Measurements from ENCODE around the gene GLG1.
"Not testable (repeated sequence)": the region's sequence is repeated elsewhere in the genome, so short reads cannot be mapped to it uniquely, and the experiment has no call there.

GLG1 gene

GRCh38 chr16:74606521-74607309 lies at the start of gene GLG1:
Gene GLG1, minus strand, starts transcription at chr16:74607114. Its CDS starts 20 bp downstream, at chr16:74607094.
- DNase-seq: peak; percentile 88 to 91

GRCh38 chr16:74654536-74655050 lies 47.7 kb upstream of the GLG1 start:
- DNase-seq: no peak

DNA sequence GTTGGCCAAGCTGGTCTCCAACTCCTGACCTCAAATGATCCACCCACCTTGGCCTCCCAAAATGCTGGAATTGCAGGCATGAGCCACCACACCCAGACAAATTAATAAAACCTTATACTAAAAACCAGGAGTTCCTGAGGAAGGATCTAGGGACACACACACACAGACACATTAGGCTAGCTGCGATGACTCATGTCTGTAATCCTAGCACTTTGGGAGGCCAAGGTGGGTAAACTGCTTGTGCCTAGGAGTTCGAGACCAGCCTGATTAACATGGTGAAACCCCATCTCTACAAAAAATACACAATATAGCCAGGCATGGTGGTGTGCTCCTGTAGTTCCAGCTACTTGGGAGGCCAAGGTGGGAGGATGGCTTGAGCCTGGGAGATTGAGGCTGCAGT lies 46.0 kb upstream of the GLG1 start:
- not testable (repeated sequence) for DNase-seq

DNA sequence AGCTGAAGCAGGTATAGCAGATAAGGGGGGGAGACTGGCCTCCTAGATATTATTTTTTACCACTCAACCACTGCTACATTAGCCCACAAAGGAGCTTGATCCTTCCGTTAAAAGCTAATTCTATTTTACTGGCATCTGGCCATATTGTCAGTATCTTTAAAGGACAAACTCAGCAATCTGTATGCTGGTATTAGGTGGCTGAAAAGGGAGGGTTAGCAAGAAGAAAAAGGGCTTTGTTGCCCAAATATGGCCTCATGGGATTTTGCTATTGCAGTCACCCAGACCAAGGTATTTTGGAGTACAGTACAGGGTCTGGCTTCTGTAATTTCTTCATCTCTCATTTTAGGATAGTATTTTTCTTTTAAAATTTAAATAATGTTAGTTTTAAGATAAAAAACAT lies 45.3 kb upstream of the GLG1 start:
- DNase-seq: no peak

GRCh38 chr16:74651841-74652240 lies 44.9 kb upstream of the GLG1 start:
- no peak for DNase-seq

- peak in 1 of 2 donors; percentile 11 for DNase-seq
Measured at GRCh38 chr16:74650966-74651567, 44.2 kb upstream of the GLG1 start.

- no peak for DNase-seq
Measured at GRCh38 chr16:74649839-74650504, 43.1 kb upstream of the GLG1 start.

DNA sequence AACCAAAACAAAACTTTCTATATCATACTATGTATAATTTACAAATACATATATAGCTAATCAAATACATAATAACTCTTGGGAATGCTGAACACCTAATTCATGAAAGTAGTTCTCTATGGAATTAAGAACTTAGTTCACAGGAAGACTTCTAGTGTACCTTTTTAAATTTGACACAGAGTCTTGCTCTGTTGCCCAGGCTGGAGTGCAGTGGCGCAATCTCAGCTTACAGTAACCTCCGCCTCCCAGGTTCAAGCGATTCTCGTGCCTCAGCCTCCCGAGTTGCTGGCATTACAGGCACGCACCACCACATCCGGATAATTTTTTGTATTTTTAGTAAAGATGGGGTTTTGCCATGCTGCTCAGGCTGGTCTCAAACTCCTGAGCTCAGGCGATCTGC lies 35.1 kb upstream of the GLG1 start:
- no peak for DNase-seq

- no peak for DNase-seq
Measured at GRCh38 chr16:74637742-74638453, 31.0 kb upstream of the GLG1 start.

GRCh38 chr16:74635303-74635702 lies 28.4 kb upstream of the GLG1 start:
- no peak for DNase-seq

DNA sequence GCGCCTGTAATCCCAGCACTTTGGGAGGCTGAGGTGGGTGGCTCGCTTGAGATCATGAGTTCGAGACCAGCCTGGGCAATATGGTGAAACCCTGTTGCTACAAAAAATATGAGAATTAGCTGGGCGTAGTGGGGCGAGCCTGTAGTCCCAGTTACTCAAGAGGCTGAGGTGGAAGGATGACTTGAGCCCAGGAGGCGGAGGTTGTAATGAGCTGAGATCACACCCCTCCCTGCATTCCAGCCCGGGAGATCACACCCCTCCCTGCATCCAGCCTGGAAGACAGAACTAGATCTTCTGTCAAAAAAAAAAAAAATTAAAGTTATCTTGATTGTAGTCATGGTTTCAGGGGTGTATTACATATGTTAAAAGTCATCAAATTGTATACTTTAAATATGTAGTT lies 26.8 kb upstream of the GLG1 start:
- DNase-seq: no peak

DNA sequence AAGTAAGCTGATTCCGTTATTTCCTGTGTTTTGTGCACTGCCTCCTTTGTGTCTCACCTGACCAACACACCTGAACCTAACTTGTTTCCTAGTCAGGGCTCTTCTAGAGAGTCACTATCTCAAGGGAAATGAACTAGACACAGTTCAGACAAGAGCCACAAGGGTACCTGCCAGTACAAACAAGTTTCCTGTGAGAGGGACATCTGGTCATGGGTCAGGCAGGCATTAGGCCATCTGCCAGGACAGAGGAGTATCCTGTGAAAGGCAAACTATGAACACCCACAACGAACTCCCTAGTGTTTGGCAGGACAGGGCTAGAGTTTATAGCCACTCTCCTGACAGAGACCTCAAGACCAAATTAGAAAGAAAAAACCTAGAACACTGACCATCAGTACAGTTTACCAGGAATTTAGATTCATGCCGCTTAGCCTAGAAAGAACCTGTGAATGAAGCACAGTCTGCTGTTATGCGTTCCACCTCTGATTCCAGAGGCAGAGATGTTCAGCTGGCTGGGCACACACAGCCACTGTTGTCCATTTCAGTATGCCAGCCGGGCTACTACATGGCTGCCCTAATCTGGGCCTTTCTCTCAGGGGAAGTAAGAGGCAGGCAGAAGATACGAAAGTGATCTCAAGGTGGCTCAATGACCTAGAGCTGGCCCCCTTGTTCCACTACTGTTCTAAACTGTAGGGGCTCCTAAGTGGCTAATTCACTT lies 20.7 kb upstream of the GLG1 start:
- DNase-seq: no peak

GRCh38 chr16:74626741-74627416 lies 20.0 kb upstream of the GLG1 start:
- no peak for DNase-seq

DNA sequence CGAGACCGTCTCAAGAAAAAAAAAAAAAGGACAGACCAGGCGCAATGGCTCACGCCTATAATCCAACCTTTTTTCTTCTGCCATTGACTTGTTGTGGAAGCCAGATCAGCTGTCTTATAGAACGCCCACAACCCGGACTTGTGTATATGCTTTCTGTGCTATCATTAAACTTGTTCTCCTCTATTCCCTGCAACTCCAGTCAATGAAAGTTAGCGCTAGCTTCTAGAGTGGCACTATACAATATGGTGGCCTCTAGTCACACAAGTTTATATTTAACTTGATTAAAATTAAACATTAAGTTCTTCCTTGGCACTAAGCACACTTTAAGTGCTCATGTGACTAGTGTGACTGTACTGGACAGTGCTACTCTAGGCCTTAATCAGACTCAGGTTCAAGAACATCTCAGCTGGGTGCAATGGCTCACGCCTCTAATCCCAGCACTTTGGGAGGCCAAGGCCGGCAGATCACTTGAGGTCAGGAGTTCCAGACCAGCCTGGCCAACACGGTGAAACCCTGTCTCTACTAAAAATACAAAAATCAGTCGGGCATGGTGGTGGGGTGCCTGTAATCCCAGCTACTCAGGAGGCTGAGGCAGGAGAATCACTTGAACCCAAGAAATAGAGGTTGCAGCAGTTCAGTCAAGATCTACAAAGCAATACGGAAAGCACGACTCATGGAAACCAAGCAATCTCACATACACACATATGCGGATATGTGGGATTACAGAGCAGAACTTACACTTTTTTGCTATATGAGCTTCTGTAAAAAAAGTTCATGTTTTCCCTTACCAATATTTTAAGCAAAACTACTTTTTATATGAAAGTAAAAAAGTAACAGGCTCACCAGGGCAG lies 18.8 kb upstream of the GLG1 start:
- no peak for DNase-seq

DNA sequence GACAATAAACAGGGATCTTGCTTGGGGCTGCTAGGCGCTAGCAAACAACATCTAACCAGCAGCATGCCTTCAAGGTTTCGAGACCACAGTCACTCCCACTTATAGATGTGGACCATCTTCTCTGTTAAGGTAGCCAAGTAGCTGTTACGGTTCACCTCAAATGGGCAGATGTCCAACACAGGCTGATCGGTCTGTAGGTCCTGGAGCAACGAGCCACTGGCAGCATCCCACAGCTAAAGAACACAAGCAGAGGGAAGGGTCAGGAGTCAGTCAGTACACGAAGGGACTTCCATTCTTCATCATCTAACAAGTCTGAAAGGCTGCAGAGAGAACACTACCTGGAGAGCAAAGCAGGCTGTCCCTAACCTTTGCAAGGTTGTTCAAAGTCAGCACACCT lies 16.9 kb upstream of the GLG1 start:
- DNase-seq: no peak

GRCh38 chr16:74623214-74623838 lies 16.4 kb upstream of the GLG1 start:
- peak in 1 of 2 donors; percentile 69 for DNase-seq

- no peak for DNase-seq
Measured at GRCh38 chr16:74622005-74622404, 15.1 kb upstream of the GLG1 start.

DNA sequence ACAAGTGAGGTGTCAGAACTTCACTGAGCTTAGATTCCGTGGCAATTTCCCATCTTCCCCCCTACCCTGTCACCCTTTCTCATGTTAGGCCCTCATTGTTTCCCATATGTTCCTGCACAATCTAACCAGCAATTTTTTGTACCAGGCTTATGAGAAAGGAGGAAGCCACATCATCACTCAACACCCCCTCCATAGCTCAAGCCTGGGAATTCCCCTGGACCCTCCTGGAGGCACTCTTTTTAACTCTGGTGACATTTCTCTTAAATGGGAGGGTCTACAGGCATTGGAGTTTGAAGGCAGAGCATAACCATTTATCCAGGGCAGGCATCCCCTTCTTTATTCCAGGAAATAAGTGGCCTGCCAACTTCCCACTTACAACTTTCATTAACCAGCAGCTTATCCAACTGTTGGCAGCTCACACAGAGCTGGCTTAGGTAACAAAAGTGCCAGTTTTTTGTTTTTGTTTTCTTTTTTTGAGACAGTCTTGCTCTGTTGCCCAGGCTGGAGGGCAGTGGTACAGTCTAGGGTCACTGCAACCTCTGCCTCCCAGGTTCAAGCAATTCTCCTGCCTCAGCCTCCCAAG lies 10.4 kb upstream of the GLG1 start:
- no peak for DNase-seq

DNA sequence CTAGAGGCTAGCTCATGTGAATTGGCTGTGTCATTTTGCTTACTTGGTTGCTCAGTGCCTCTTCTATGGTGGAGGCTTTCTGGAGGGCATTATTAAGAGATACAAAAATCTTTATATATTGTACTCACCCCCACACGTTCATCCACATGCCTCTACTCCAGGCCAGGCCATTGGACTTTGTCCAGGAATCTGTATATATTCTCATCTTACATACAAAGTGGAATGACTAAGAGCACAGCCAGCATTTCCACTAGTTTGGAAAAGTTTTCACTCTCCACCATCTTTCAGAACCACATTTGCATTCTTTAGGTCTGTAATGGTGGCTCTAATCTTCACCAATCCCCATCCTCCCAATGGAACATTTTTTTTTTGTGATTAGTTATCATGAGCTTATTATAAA lies 4.8 kb upstream of the GLG1 start:
- no peak for DNase-seq

DNA sequence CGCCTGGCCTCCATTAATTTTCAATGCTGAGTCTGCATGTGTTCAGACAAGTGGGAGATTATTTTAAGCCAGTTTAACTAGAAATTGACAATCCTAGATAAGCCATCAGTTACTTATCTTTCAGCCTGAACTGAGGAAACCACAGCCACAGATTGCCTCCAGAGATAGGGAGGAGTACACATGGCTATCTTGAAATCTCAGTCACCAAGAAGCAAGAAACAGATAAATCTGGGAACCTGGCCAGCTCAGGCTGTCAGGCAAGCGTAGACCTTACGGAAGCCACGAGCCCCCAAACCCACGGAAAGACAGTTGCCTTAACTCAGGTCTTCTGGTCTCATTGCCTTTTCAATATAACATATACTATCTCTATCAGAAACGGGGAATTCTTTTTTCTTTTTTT lies 2.0 kb upstream of the GLG1 start:
- DNase-seq: peak; percentile 62 to 84

Measured in CD4-positive, alpha-beta T cell treated with Interleukin-4 for 1 hour (primary cell).